ENCODE results near the gene HAUS8.

HAUS8 gene

GRCh38 chr19:17075864-17076542 lies 751 bp upstream of the HAUS8 start:
- no peak for DNase-seq

GRCh38 chr19:17074634-17075034 lies 618 bp downstream of the HAUS8 start:
- DNase-seq, result no peak

GRCh38 chr19:17073869-17074633 lies 1.2 kb downstream of the HAUS8 start:
- DNase-seq, result no peak

DNA sequence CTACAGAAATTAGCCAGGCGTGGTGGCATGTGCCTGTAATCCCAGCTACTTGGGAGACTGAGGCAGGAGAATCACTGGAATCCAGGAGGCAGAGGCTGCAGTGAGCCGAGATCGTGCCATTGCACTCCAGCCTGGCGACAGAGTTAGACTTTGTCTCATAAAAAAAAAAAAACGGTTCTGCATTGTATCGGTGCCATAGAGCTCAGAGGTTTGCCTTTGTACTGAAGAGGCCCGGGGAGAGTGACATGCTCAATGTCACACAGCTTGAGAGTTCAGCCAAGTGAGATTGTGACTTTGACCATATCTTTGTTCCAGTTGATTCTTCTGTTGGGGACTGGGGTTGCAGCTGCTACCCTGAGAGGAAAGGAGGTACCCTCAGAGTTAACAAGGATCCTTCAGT lies 4.3 kb downstream of the HAUS8 start:
- no peak for DNase-seq

DNA sequence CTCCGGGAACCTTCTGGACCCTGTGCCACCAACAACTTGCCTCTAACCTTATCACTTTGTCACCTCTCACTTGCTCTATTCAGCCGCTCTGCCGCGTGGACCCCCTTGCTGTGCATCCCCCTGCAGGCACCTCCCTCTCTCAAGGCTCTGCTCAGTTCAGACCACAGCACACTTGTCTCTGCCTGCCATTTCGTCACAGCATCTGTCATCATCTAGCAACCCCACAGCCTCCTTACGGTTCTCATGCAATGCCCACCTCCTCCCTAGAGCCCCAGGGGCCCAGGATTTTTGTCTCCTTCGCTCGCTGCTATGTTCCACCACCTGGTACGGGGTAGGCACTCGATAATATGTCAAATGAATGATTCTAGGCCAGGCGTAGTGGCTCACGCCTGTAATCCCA lies 4.8 kb downstream of the HAUS8 start:
- DNase-seq, result no peak

GRCh38 chr19:17069193-17069592 lies 6.1 kb downstream of the HAUS8 start:
- DNase-seq, result no peak

DNA sequence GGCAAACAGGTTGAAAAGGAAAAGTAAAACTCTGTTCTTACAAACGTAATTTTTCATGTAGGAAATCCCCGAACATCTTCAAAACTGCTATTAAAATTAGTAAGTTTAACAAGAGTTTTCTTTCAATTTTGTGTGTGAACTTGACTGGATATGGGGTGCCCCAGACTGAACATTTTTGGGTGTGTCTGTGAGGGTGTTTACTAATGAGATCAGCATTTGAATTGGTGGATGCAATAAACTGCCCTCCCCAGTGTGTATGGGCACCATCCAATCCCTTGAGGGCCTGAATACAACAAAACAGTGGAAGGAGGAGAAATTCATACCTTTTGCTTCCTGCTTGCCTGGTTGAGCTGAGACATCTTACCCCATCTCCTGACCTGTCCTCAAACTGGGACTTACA lies 11.8 kb downstream of the HAUS8 start:
- DNase-seq, result no peak

DNA sequence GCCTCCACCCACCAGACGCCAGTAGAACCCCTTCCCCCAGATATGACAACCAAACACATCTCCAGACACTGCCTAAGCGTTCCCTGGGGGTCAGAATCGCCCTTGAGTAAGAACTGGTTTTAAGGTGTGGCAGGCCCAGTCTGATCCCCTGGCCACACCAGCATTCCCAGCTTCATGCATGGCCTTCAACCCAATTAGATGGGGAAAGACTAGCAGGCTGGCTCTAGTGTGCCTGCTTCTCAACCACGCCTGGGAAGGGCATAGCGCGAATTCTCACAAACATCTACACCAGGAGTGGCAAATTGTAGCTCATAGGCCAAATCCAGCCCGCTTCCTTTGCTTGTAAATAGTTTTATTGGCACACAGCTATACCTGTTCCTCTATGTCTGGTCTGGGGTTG lies 13.6 kb downstream of the HAUS8 start:
- no peak for DNase-seq

DNA sequence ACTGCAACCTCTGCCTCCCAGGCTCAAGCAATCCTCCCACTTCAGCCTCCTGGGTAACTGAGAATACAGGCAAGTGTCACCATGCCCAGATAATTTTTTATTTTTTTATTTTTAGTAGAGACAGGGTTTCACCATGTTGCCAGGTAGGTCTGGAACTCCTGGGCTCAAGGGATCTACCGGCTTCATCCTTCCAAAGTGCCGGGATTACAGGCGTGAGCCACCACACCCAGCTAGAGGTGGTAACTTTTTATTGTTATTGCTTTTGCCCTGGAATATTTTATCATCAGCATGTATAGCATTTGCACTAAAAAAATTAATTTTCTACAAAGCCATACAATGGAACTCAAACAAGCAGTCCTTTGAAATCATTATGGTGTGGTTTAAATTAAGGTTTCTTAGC lies 14.0 kb downstream of the HAUS8 start:
- no peak for DNase-seq

DNA sequence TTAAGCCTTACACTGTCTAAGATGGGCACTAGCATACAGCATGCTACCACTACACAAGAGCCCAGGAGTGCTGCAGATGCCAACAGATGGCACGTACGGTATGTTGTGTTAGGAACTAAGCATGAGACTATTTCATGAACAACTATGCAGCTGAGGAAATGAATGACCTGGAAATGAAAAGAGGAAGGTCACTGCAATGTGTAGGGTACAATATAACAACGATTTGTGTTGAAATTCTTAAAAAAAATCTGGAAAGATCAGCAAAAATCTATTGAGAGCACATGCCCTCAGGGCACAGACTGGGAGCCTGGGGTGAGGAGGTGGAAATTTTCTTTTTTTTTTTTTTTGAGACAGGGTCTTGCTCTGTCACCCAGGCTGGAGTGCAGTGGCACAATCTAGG lies 14.4 kb downstream of the HAUS8 start:
- no peak for DNase-seq

GRCh38 chr19:17058236-17058635 lies 17.0 kb downstream of the HAUS8 start:
- DNase-seq, result no peak

DNA sequence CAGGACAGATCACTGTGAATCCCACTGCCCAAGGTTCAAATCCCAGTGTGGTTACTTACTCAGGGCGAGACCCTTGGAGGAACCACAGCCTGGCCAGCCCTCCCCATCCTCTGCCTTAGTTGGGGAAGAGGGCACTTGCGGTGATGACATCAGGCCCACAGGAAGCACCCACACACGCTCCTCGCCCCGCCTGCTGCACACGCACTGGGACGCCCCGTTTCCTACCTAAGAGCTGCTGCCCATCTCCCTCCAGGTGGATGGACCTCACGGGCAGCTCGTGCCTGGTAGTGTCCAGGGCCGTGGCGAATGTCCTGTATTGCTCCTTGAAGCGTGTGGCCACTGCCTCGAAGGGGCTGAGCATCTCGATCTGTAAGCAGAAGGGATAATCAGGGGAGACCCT lies 19.6 kb downstream of the HAUS8 start:
- DNase-seq, result no peak

DNA sequence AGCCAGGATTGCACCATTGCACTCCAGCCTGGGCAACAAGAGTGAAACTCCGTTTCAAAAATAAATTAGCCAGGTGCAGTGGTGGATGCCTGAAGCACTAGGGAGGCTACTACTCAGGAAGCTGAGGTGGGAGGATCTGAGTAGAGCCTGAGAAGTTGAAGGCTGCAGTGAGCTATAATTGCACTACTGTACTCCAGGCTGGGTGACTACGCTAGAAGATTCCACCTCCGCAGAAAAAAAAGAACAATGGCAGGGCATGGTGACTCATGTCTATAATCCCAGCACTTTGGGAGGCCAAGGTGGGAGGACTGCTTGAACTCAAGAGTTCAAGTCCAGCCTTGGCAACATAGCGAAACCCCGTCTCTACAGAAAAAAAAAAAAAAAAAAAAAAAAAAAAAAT lies 20.5 kb downstream of the HAUS8 start:
- DNase-seq, result no peak

GRCh38 chr19:17052439-17052838 lies 22.8 kb downstream of the HAUS8 start:
- no peak for DNase-seq

DNA sequence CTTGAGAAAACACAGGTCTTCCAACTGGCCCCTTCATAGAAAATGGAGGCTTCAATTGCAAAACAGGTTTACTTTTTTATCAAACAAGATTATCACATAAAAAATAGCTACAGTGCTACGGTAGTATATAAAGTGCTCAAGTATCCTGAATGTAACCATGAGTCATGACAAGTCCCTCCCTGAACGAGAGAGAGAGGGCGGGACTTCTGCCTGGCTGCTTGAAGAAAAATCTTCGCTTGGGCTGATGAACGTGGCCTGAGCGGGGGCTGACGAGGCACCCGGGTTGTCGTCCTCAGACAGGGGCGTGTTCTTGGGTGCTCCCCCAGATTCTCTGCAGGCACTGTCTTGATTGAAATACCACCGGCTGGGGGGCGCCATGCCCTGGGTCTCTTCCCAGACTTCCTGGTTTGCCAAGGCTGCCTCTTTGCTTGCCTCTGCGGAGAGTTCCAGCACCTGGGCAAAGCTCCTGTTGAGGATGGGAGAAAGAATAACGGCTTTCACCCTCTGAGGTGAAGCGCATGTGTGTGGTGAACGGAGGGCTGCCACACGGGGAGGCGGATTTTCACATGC lies 25.5 kb downstream of the HAUS8 start:
- no peak for DNase-seq

- no peak for DNase-seq
These were observed 26.3 kb downstream of the HAUS8 start for GRCh38 chr19:17048885-17049453.

DNA sequence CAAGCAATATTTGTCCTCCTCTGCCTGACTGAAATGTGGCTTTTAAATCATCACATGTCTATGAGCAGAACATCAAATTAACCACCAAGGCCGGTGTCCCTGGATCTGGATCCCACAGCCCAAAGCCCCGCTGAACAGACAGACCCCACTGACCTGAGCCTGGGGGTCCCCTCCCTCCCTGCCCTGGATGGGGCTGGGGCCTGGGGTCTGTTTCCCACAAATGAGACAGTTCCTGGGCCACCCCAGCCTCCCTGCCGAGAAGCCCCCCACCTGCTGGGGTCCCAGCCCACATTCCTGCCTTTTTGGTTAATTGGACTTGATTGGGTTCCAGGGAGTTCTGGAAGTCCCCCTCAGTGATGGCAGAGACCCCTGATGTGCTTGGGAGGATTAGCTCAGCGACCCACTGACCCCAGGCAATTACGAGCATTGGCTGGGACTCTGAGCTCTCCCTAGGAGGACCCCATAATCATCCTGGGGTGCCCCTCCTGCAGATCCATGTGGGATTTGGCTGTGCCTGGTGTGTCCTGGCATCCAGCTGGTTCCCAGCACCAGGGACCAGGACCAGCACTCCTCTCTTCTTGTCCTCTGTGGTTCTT lies 29.2 kb downstream of the HAUS8 start:
- no peak for DNase-seq

DNA sequence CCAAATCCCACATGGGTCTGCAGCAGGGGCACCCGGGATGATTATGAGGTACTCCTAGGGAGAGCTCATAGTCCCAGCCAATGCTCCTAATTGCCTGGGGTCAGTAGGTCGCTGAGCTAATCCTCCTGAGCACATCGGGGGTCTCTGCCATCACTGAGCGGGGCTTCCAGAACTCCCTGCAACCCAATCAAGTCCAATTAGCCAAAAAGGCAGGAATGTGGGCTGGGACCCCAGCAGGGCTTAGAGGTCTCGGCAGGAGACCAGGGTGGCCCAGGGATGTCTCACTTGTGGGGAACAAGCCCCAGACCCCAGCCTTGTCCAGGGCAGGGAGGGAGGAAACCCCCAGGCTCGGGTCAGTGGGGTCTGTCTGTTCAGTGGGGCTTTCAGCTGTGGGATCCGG lies 31.5 kb downstream of the HAUS8 start:
- no peak for DNase-seq

GRCh38 chr19:17041976-17042375 lies 33.3 kb downstream of the HAUS8 start:
- no peak for DNase-seq

DNA sequence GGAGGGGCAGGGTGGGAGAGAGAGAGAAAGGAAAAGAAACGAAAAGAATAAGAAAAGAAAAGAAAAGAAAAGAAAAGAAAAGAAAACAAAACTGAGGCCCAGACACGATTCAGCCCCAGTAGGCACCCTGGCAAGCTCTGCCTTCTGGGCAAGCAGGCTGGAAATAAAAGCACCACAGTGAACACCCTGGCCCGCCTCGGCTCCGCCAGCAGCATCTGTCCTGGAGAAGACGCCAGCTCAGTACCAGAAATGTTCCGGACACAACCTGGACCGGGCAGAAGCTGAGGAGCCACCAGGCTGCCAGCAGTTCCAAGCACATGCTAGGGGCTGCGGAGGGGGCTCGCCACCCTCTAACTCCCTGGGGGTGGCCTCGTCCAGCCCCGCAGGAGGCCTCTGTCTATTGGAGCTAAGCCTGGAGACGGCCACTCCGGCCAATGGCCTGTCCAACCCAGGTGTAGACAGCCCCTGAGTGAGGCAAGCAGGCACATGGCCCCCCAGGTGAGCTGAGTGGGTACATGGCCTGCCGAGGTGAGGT lies 37.2 kb downstream of the HAUS8 start:
- no peak for DNase-seq

DNA sequence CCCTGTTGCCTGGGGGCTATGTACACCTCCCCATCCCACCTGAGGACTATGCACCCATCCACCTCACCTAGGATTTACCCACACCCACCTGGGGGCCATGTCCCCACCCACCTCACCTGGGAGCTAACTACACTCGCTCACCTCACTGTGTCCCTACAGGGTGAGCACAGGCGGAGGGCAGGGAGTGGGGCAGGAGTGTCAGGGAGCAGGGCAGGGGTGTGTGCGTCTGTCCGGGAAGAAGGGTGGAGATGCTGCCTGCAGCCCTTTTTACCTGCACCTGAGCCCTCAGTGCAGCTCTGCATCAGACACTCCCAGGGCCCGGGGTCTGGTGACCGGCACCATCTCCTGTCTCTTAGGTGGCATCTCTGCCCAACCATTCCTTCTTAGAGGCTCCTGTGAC lies 38.1 kb downstream of the HAUS8 start:
- DNase-seq, result no peak

- DNase-seq, result no peak
These were observed 38.6 kb downstream of the HAUS8 start for GRCh38 chr19:17036640-17037039.

GRCh38 chr19:17035842-17036424 lies 39.3 kb downstream of the HAUS8 start:
- DNase-seq, result no peak
